H1 (cell line): ENCODE measurements around the gene TBC1D28. TPM values are rescaled to one million over a fixed set of nuclear protein-coding genes. Genes with fewer than 3 reads are reported as not detected.
"Not testable (repeated sequence)": the region's sequence is repeated elsewhere in the genome, so short reads cannot be mapped to it uniquely, and the experiment has no call there.

Experiments used
- CTCF ChIA-PET: fragments of 300-600 bp; sonication (Branson Sonifier 250); formaldehyde crosslinking; loops from one replicate; lab custom pipeline; 2021; ENCODE audit not compliant: partially characterized antibody; lab: Charles Lee
- POLR2A ChIA-PET: fragments of 300-600 bp; sonication (Branson Sonifier 250); formaldehyde crosslinking; loops from one replicate; lab custom pipeline; 2021; ENCODE audit warnings: inconsistent platforms; ENCODE audit not compliant: partially characterized antibody; lab: Charles Lee
- DNase-seq, 2 experiments: peaks; one replicate each; pipeline versions ENCODE4 v3.0.0 to v3.0.0-alpha.2; 2010 to 2022; ENCODE audit warnings: low spot score in 2 of 2, low read depth in 1 of 2, mixed read lengths in 1 of 2
- FAIRE-seq: peaks from 2 replicates; lab custom pipeline; 2011; peaks lifted over from hg19 to GRCh38; lab: Jason Lieb, UNC
- H2AFZ ChIP-seq: 2 replicates; pipeline ENCODE4 v1.8.1; 2012; ENCODE audit warnings: low read length, inconsistent platforms
- H2AK5ac ChIP-seq: 2 replicates; pipeline ENCODE4 v1.6.1; 2013; ENCODE audit warnings: low read depth, low read length
- H2BK120ac ChIP-seq: replicated peaks from 2 replicates; pipeline ENCODE3; 2013; ENCODE audit warnings: low read depth, low read length, inconsistent platforms
- H2BK12ac ChIP-seq: 2 replicates; pipeline ENCODE4 v1.6.1; 2013; ENCODE audit warnings: low read depth, low read length
- H2BK15ac ChIP-seq: 2 replicates; pipeline ENCODE4 v1.6.1; 2013; ENCODE audit warnings: low read length
- H2BK20ac ChIP-seq: 2 replicates; pipeline ENCODE4 v1.6.1; 2013; ENCODE audit warnings: low read length
- H2BK5ac ChIP-seq: 2 replicates; pipeline ENCODE4 v1.6.1; 2013; ENCODE audit warnings: low read depth, low read length
- H3K14ac ChIP-seq: 2 replicates; pipeline ENCODE4 v1.6.1; 2013; ENCODE audit warnings: inconsistent platforms; ENCODE audit not compliant: insufficient read length
- H3K18ac ChIP-seq: 2 replicates; pipeline ENCODE4 v1.6.1; 2013; ENCODE audit warnings: low read length; ENCODE audit errors: extremely low read depth
- H3K23ac ChIP-seq: 2 replicates; pipeline ENCODE4 v1.6.1; 2013; ENCODE audit warnings: inconsistent platforms; ENCODE audit not compliant: insufficient read length
- H3K23me2 ChIP-seq: 2 replicates; pipeline ENCODE4 v1.6.1; 2013; ENCODE audit warnings: low read depth, low read length
- H3K27ac ChIP-seq: 2 replicates; pipeline ENCODE4 v1.6.1; 2011; ENCODE audit warnings: low read depth, low read length, inconsistent platforms
- H3K27me3 ChIP-seq, 4 experiments: replicated peaks in 1 of 4; 1 replicate in 1 of 4; 2 replicates in 3 of 4; pipeline versions ENCODE4 v1.6.1 to v1.8.1; 2011 to 2013; ENCODE audit warnings: low read length in 3 of 4, mild to moderate bottlenecking in 3 of 4, inconsistent platforms in 2 of 4, mixed read lengths in 2 of 4, moderate library complexity in 1 of 4; ENCODE audit not compliant: control insufficient read depth in 3 of 4, insufficient read depth in 3 of 4; ENCODE audit errors: extremely low read depth in 1 of 4
- H3K36me3 ChIP-seq, 4 experiments: 2 replicates each; pipeline versions ENCODE4 v1.6.1 to v1.8.1; 2011 to 2013; ENCODE audit warnings: mild to moderate bottlenecking in 4 of 4, low read length in 3 of 4, moderate library complexity in 2 of 4, control low read depth in 1 of 4, inconsistent platforms in 1 of 4; ENCODE audit not compliant: insufficient read depth in 4 of 4, control insufficient read depth in 2 of 4
- H3K4ac ChIP-seq: replicated peaks from 2 replicates; pipeline ENCODE3; 2013; ENCODE audit warnings: low read length, low read depth, mixed read lengths, inconsistent platforms; ENCODE audit not compliant: insufficient read length
- H3K4me1 ChIP-seq, 4 experiments: replicated peaks in 1 of 4; 1 replicate in 1 of 4; 2 replicates in 3 of 4; pipeline versions ENCODE4 v1.6.1 to v1.8.1; 2011 to 2013; ENCODE audit warnings: low read length in 3 of 4, inconsistent platforms in 2 of 4, mixed read lengths in 1 of 4; ENCODE audit not compliant: insufficient read depth in 4 of 4, control insufficient read depth in 3 of 4
- H3K4me2 ChIP-seq, 2 experiments: 2 replicates each; pipeline versions ENCODE4 v1.6.1 to v1.8.1; 2011 to 2013; ENCODE audit warnings: low read depth in 2 of 2, low read length in 2 of 2, control low read depth in 1 of 2, inconsistent platforms in 1 of 2, mild to moderate bottlenecking in 1 of 2; ENCODE audit not compliant: insufficient read depth in 1 of 2
- H3K4me3 ChIP-seq, 4 experiments: fragments of 200-600, 300-600 bp in 1 of 4; sonication (generic), shearing (Covaris generic), sonication (Bioruptor Twin) in 1 of 4; 2 replicates each; pipeline versions ENCODE4 v1.5.1 to v1.8.1; 2011 to 2016; ENCODE audit warnings: low read length in 4 of 4, low read depth in 3 of 4, control low read depth in 2 of 4, inconsistent platforms in 2 of 4, mild to moderate bottlenecking in 2 of 4, mixed read lengths in 1 of 4, moderate library complexity in 1 of 4; ENCODE audit not compliant: insufficient read depth in 2 of 4; ENCODE audit errors: extremely low read depth in 1 of 4
- H3K56ac ChIP-seq: replicated peaks from 2 replicates; pipeline ENCODE3; 2013; ENCODE audit warnings: low read depth, mild to moderate bottlenecking, mixed read lengths, low read length, inconsistent platforms; ENCODE audit not compliant: insufficient read length
- H3K79me1 ChIP-seq: 2 replicates; pipeline ENCODE4 v1.6.1; 2013; ENCODE audit warnings: low read depth, low read length, control low read depth
- H3K79me2 ChIP-seq, 2 experiments: 2 replicates each; pipeline versions ENCODE4 v1.6.1 to v1.8.1; 2012 to 2013; ENCODE audit warnings: low read length in 2 of 2, mild to moderate bottlenecking in 2 of 2, inconsistent platforms in 1 of 2; ENCODE audit not compliant: insufficient read depth in 2 of 2, control insufficient read depth in 1 of 2
- H3K9ac ChIP-seq, 4 experiments: replicated peaks in 1 of 4; 1 replicate in 1 of 4; 2 replicates in 3 of 4; pipeline versions ENCODE4 v1.6.1 to v1.8.1; 2011 to 2013; ENCODE audit warnings: low read depth in 3 of 4, low read length in 3 of 4, control low read depth in 2 of 4, mild to moderate bottlenecking in 2 of 4, moderate library complexity in 2 of 4, inconsistent platforms in 1 of 4; ENCODE audit errors: extremely low read depth in 1 of 4
- H3K9me3 ChIP-seq, 2 experiments: 2 replicates each; pipeline versions ENCODE4 v1.6.1 to v1.8.1; 2012 to 2013; ENCODE audit warnings: mild to moderate bottlenecking in 2 of 2, moderate library complexity in 2 of 2, control low read depth in 1 of 2, inconsistent platforms in 1 of 2, low read depth in 1 of 2, low read length in 1 of 2, mixed read lengths in 1 of 2; ENCODE audit not compliant: insufficient read depth in 2 of 2
- H4K20me1 ChIP-seq, 2 experiments: replicated peaks in 1 of 2; 2 replicates each; pipeline versions ENCODE3 to v1.8.1; 2011 to 2013; ENCODE audit warnings: inconsistent platforms in 2 of 2, low read length in 2 of 2, mild to moderate bottlenecking in 1 of 2; ENCODE audit not compliant: insufficient read depth in 2 of 2, control insufficient read depth in 1 of 2
- H4K5ac ChIP-seq: 2 replicates; pipeline ENCODE4 v1.6.1; 2013; ENCODE audit warnings: low read length, low read depth, mixed read lengths, inconsistent platforms; ENCODE audit not compliant: insufficient read length
- H4K8ac ChIP-seq: 2 replicates; pipeline ENCODE4 v1.8.0; 2013; ENCODE audit warnings: mild to moderate bottlenecking, moderate library complexity, low read length, inconsistent platforms; ENCODE audit not compliant: insufficient read depth; ENCODE audit errors: extremely low read depth
- H4K91ac ChIP-seq: replicated peaks from 2 replicates; pipeline ENCODE3; 2013; ENCODE audit warnings: low read length, mixed read lengths, inconsistent platforms; ENCODE audit not compliant: insufficient read length
- ZNF274 ChIP-seq: IDR thresholded peaks from 2 replicates; pipeline ENCODE4 v1.7.0; 2012; ENCODE audit warnings: low read length, borderline replicate concordance; ENCODE audit errors: extremely low read depth
- WGBS, 2 experiments: shearing (Covaris generic) in 1 of 2; methylation state at CpG; one replicate each; pipeline versions ENCODE4 v1.1.6 to v1.1.7; 2013 to 2015; ENCODE audit warnings: low lambda C conversion rate in 2 of 2, mixed read lengths in 2 of 2, inconsistent platforms in 1 of 2, low coverage in 1 of 2, missing lambda C conversion rate in 1 of 2; ENCODE audit not compliant: insufficient replicate concordance in 2 of 2, insufficient coverage in 1 of 2, insufficient read length in 1 of 2; ENCODE audit errors: extremely low coverage in 1 of 2, missing lambda C conversion rate in 1 of 2; 5-methylcytosine and 5-hydroxymethylcytosine counted together
- polyA plus RNA-seq, 7 experiments: library from polyadenylated mRNA; depleted of rRNA in 3 of 7; stranded (reverse) in 5 of 7; unstranded in 2 of 7; fragments of >200 nt in 5 of 7; fragments of 200-250 nt in 2 of 7; gene quantifications; 1 replicate in 5 of 7; 2 replicates in 1 of 7; 4 replicates in 1 of 7; pipeline versions ENCODE4 v1.2.1 to v1.2.3, GENCODE V29; 2011 to 2013; ENCODE audit warnings: missing spikeins in 2 of 7, mixed read lengths in 2 of 7
- total RNA-seq: library from RNA; stranded (reverse); fragmentation: NEBNext Ultra II Directional; extraction: Animal tissue kit (Norgen Biotek cat#: 25700); gene quantifications from 2 replicates; pipeline ENCODE4 v1.2.1, GENCODE V29; 2021

Gene TBC1D28
- total and polyA plus RNA-seq, 2 of the 8 experiments (the other 6 are each of a cell fraction or from before 2014, with no cell fraction given), result not detected

DNA sequence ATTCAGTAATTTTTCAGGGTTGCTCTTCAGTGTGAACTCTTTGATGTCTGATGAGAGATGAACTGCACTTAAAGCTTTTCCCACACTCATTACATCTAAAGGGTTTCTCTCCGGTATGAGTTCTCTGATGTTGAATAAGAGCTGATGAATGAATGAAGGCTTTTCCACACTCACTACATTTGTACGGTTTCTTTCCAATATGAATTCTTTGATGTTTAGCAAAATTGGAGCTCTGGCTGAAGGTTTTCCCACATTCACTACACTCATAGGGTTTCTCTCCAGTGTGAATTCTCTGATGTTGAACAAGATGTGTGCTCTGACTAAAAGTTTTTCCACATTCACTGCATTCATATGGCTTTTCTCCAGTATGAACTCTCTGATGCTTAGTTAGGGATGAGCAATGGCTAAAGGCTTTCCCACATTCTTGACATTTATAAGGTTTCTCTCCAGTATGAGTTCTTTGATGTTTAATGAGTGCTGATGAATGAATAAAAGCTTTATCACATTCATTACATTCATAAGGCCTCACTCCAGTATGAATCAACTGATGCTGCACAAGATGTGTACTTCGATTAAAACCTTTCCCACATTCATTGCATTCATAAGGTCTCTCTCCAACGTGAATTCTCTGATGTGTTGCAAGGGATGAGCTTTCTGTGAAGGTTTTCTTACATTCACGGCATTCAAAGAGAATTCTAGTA, 17.9 kb upstream of the TBC1D28 start:
- H3K9me3 ChIP-seq, result peaks cover 9 to 17% of the 10 kb centered on the region in 2 experiments
- peak; percentile 75 for TF ChIP-seq ZNF274
- TF ChIP-seq, all 59 proteins: peak for 1; not testable (repeated sequence) for 58
- DNase-seq, H3K56ac ChIP-seq, H4K8ac ChIP-seq, H3K14ac ChIP-seq, H3K79me1 ChIP-seq, H3K4ac ChIP-seq, H2BK20ac ChIP-seq, H3K9ac ChIP-seq, H2AFZ ChIP-seq, H3K4me3 ChIP-seq, H2BK15ac ChIP-seq, H2BK120ac ChIP-seq, CTCF ChIA-PET, H3K27ac ChIP-seq, H2AK5ac ChIP-seq, H2BK12ac ChIP-seq, H3K36me3 ChIP-seq, H4K20me1 ChIP-seq, H3K18ac ChIP-seq, H3K4me1 ChIP-seq, H3K79me2 ChIP-seq, H3K23me2 ChIP-seq, H4K5ac ChIP-seq, H4K91ac ChIP-seq, H3K23ac ChIP-seq, H3K4me2 ChIP-seq, POLR2A ChIA-PET, H3K27me3 ChIP-seq, H2BK5ac ChIP-seq: not testable (repeated sequence)
- peak; percentile 88 for FAIRE-seq
- 87% methylated on average over 5 of the region's 5 CpGs; no CpG with 5 or more reads in 1 of the 2 experiments for WGBS, 2 experiments
